Measurements from ENCODE around the gene HSPA4. TPM values are rescaled to one million over a fixed set of nuclear protein-coding genes. Genes with fewer than 3 reads are reported as not detected.

The HSPA4 gene
- total and polyA plus RNA-seq, 5 donors = 52.1 to 88.8 (median 82.4) TPM

GRCh38 chr5:133051061-133051541 lies 712 bp upstream of the HSPA4 start:
- DNase-seq (no peak), ATAC-seq (peak in 1 of 2 donors; percentile 0)
- peaks cover 7% of the 10 kb centered on the region for H3K4me1 ChIP-seq (ENCODE audit: control insufficient read depth, insufficient read depth, low read length)
- H3K27ac ChIP-seq (ENCODE audit: low read length) = peak overlapping the region; percentile 100
- 2% methylated on average over 15 of the region's 15 CpGs for WGBS
- peak overlapping the region; percentile 84 for H3K4me3 ChIP-seq (ENCODE audit: low read length)
- no peaks in the 10 kb centered on the region for H3K9me3 ChIP-seq (ENCODE audit: control insufficient read depth, low read length)
- intact Hi-C loops (cut with DNase I) = no loop called here
- H3K27me3 ChIP-seq (ENCODE audit: control insufficient read depth, insufficient read depth) = no peaks in the 10 kb centered on the region

- Histone ChIP-seq H3K4me3 (ENCODE audit: low read length) (peak overlapping the region; percentile 84), H3K4me1 (ENCODE audit: control insufficient read depth, insufficient read depth, low read length) (peaks cover 7% of the 10 kb centered on the region), H3K27me3 (ENCODE audit: control insufficient read depth, insufficient read depth) (no peaks in the 10 kb centered on the region), H3K27ac (ENCODE audit: low read length) (peak overlapping the region; percentile 100), H3K9me3 (ENCODE audit: control insufficient read depth, low read length) (no peaks in the 10 kb centered on the region)
- DNase-seq (peak; percentile 74 to 86 (median 82)), ATAC-seq (peak; percentile 62 to 76)
- 1% methylated on average over 59 of the region's 59 CpGs for WGBS
- intact Hi-C loops (cut with DNase I) = no loop called here
Measured at GRCh38 chr5:133052317-133053175, 733 bp downstream of the HSPA4 start.

- no peaks in the 10 kb centered on the region for H3K9me3 ChIP-seq (ENCODE audit: control insufficient read depth, low read length)
- DNase-seq (no peak), ATAC-seq (no peak)
- no peak overlapping the region for H3K27ac ChIP-seq (ENCODE audit: low read length)
- WGBS = 94% methylated on average over 15 of the region's 15 CpGs
- H3K27me3 ChIP-seq (ENCODE audit: control insufficient read depth, insufficient read depth) = no peaks in the 10 kb centered on the region
- intact Hi-C loops (cut with DNase I) = no loop called here
- peak overlapping the region; percentile 84 for H3K4me3 ChIP-seq (ENCODE audit: low read length)
- H3K4me1 ChIP-seq (ENCODE audit: control insufficient read depth, insufficient read depth, low read length) = peaks cover 7% of the 10 kb centered on the region
Measured at GRCh38 chr5:133053448-133053847, 1.6 kb downstream of the HSPA4 start.

DNA sequence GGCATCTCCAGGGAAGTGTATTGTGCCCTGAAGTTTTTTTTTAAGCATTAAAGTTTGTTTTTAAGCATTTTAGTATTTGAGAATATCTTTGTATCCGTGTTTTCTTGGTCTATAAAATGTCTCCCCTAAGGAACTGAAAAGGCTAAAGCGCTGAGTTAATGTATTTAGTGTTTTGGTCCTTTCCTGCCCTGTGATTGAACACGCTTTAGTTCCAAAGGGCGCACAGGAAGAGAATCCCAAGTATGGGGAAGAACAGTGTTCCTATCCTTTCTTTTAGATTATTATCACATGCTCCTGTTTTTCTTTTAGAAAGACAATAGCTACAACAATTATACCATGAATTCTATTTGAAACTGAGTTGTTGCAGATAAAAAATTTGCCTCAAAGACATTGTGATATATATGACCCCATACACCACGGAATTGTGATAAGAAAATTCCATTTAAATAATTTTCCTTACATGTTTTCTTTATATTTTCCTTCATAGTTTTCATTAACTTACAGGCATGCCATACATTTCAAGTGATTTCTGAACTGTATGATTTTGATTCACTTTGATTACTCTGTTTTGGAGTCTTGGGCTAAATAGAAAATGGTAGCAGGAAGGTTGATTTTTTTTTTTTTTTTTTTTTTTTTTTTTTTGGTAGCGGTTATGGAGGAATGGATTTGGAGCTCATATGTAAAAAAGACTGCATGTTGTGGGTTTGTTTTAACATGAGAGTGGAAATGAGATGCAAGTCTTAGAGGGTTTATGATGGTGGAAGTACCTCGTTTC lies 3.1 kb downstream of the HSPA4 start:
- Histone ChIP-seq H3K27me3 (ENCODE audit: control insufficient read depth, insufficient read depth) (no peaks in the 10 kb centered on the region), H3K4me1 (ENCODE audit: control insufficient read depth, insufficient read depth, low read length) (peaks cover 7% of the 10 kb centered on the region), H3K9me3 (ENCODE audit: control insufficient read depth, low read length) (no peaks in the 10 kb centered on the region), H3K4me3 (ENCODE audit: low read length) (no peak overlapping the region), H3K27ac (ENCODE audit: low read length) (no peak overlapping the region)
- DNase-seq = no peak
- 92% methylated on average over 7 of the region's 7 CpGs for WGBS
- ATAC-seq = no peak
- intact Hi-C loops (cut with DNase I) = no loop called here

DNA sequence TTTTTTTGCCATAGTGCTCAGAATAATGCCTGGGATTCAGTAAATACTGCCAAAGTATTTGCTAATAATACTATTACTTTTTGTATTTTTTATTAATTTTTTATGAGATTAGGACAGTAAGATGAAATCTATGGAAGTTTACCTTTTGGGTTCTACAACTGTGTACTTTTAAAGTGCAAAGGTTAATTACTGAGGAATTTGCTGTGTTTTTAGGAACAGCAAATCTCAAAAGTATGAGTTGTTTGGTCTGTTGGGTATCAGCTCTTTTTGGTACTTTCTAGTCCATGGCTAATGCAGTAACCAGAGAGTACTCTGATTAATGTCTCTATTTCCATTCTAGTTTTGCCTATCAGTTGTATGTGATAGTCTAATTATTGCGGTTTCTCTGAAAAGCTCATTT lies 5.1 kb downstream of the HSPA4 start:
- WGBS = 88% methylated on average over 1 of the region's 1 CpG

DNA sequence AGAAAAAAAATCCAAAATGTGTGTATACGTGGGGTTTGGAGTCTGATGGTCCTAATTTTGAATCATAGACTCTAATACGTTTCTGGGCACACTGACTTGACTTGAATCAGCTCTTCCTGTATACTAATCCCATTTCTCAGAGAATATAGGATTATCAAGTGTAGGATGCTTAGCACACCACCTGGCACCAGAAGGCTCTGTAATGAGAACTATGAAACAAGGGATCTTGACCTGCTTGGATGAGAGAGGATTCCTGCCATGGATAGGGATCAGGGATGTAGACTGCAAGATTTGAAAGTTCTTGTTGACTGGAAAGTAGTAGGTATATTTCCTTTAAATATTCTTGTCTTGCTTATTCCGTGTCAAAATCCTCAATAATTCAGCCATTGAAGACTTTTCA lies 7.8 kb downstream of the HSPA4 start:
- intact Hi-C loops (cut with DNase I) = no loop called here

More for the DNA sequence above, 5.1 kb downstream of the HSPA4 start:
- DNase-seq (no peak), ATAC-seq (no peak)
- Histone ChIP-seq H3K27me3 (ENCODE audit: control insufficient read depth, insufficient read depth) (no peaks in the 10 kb centered on the region), H3K4me1 (ENCODE audit: control insufficient read depth, insufficient read depth, low read length) (peaks cover 2% of the 10 kb centered on the region), H3K4me3 (ENCODE audit: low read length) (no peak overlapping the region), H3K9me3 (ENCODE audit: control insufficient read depth, low read length) (no peaks in the 10 kb centered on the region), H3K27ac (ENCODE audit: low read length) (no peak overlapping the region)
- intact Hi-C loops (cut with DNase I) = no loop called here

DNA sequence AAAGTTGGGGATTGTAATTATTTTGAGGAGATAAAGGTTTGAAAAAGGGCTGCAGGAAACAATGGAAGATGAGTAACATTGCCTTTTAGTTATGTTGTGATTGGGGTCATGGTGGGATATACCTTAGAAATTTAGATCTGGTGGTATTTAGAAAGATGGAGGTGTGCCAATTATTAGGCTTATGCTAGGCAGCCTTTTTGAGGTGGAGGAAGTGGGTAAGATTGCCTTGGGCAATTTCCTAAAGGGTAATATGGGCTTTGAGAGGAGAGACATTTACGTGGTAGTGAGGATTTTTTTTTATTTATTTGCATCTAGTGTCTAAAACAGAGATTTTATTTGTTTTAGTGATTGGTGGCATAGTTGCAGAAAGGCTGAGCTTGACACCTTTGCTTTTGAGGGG lies 10.5 kb downstream of the HSPA4 start:
- no peak for ATAC-seq
- intact Hi-C loops (cut with DNase I) = no loop called here
- Histone ChIP-seq H3K4me3 (ENCODE audit: low read length) (no peak overlapping the region), H3K4me1 (ENCODE audit: control insufficient read depth, insufficient read depth, low read length) (peaks cover 4% of the 10 kb centered on the region), H3K27me3 (ENCODE audit: control insufficient read depth, insufficient read depth) (no peaks in the 10 kb centered on the region), H3K9me3 (ENCODE audit: control insufficient read depth, low read length) (no peaks in the 10 kb centered on the region), H3K27ac (ENCODE audit: low read length) (no peak overlapping the region)
- no peak for DNase-seq
- 73% methylated on average over 1 of the region's 1 CpG for WGBS

More for the DNA sequence above, 7.8 kb downstream of the HSPA4 start:
- ATAC-seq = no peak
- no peaks in the 10 kb centered on the region for H3K27me3 ChIP-seq (ENCODE audit: control insufficient read depth, insufficient read depth)
- DNase-seq = no peak
- WGBS = 76% methylated on average over 3 of the region's 3 CpGs
- no peak overlapping the region for H3K27ac ChIP-seq (ENCODE audit: low read length)
- H3K4me3 ChIP-seq (ENCODE audit: low read length) = no peak overlapping the region
- no peaks in the 10 kb centered on the region for H3K9me3 ChIP-seq (ENCODE audit: control insufficient read depth, low read length)
- peaks cover 4% of the 10 kb centered on the region for H3K4me1 ChIP-seq (ENCODE audit: control insufficient read depth, insufficient read depth, low read length)

DNA sequence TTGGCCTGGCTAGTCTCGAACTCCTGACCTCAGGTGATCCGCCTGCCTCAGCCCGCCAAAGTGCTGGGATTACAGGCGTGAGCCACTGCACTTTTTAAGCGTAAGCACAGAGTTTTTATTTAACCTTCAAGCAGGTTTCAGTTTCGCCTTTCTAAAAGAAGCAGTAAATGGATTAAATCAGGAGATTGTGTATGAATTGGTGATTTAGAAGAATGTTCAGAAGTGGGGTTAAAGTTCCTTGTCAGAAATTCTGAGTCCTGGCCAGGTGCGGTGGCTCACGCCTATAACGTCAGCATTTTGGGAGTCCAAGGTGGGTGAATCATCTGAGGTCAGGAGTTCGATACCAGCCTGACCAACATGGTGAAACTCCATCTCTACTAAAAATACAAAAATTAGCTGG lies 12.2 kb downstream of the HSPA4 start:
- Histone ChIP-seq H3K4me1 (ENCODE audit: control insufficient read depth, insufficient read depth, low read length) (peaks cover 4% of the 10 kb centered on the region), H3K9me3 (ENCODE audit: control insufficient read depth, low read length) (no peaks in the 10 kb centered on the region), H3K27ac (ENCODE audit: low read length) (no peak overlapping the region), H3K27me3 (ENCODE audit: control insufficient read depth, insufficient read depth) (no peaks in the 10 kb centered on the region), H3K4me3 (ENCODE audit: low read length) (no peak overlapping the region)
- ATAC-seq = no peak
- DNase-seq = no peak
- intact Hi-C loops (cut with DNase I) = no loop called here
- WGBS = 86% methylated on average over 10 of the region's 10 CpGs

GRCh38 chr5:133065471-133065870 lies 13.7 kb downstream of the HSPA4 start:
- no peak overlapping the region for H3K27ac ChIP-seq (ENCODE audit: low read length)
- H3K9me3 ChIP-seq (ENCODE audit: control insufficient read depth, low read length) = no peaks in the 10 kb centered on the region
- no peak overlapping the region for H3K4me3 ChIP-seq (ENCODE audit: low read length)
- intact Hi-C loops (cut with DNase I) = no loop called here
- DNase-seq (no peak), ATAC-seq (no peak)
- 83% methylated on average over 1 of the region's 1 CpG for WGBS
- H3K27me3 ChIP-seq (ENCODE audit: control insufficient read depth, insufficient read depth) = no peaks in the 10 kb centered on the region
- H3K4me1 ChIP-seq (ENCODE audit: control insufficient read depth, insufficient read depth, low read length) = peaks cover 4% of the 10 kb centered on the region

DNA sequence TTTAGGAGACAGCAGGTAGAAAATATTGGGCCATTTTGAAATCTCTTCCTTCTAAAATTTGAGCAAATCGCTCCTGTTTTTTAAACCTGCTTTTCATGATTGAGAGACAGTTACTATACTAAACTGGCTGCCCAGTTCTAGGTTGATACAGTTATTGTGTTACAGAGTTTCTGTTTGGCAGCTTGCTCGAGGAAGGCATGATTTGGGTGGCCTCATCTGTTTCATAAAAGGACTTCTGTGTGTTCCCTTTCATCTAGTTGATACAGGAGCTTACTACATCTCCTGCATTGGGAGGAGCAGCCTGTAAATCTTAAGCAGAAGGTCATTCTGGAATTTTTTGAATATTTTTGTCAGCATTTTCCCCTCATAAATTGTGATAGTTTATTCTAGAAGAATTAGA lies 14.2 kb downstream of the HSPA4 start:
- H3K27me3 ChIP-seq (ENCODE audit: control insufficient read depth, insufficient read depth) = no peaks in the 10 kb centered on the region
- intact Hi-C loops (cut with DNase I) = no loop called here
- H3K9me3 ChIP-seq (ENCODE audit: control insufficient read depth, low read length) = no peaks in the 10 kb centered on the region
- no peak overlapping the region for H3K4me3 ChIP-seq (ENCODE audit: low read length)
- WGBS = 89% methylated on average over 2 of the region's 2 CpGs
- no peak overlapping the region for H3K27ac ChIP-seq (ENCODE audit: low read length)
- peaks cover 4% of the 10 kb centered on the region for H3K4me1 ChIP-seq (ENCODE audit: control insufficient read depth, insufficient read depth, low read length)
- no peak for ATAC-seq
- no peak for DNase-seq

DNA sequence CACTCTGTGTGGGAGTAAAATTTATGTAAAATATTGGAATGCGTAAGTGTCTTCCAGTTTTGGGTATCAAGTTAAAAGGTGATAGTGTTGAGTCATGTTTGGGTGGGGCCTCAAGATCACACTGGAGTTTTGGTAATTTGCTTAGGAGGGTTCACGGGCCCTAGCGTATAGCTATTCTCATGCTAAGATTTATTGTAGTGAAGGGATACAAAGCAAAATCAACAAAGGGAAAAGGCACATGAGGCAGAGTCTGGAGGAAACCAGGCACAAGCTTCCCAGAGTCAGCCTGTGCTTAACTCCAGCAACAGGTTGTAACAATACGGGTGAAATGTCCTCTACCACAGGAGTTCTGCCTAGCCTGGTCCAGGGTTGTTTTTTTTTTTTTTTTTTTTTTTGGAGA lies 20.2 kb downstream of the HSPA4 start:
- DNase-seq (no peak), ATAC-seq (no peak)
- WGBS = 92% methylated on average over 4 of the region's 4 CpGs
- Histone ChIP-seq H3K9me3 (ENCODE audit: control insufficient read depth, low read length) (no peaks in the 10 kb centered on the region), H3K4me3 (ENCODE audit: low read length) (no peak overlapping the region), H3K27ac (ENCODE audit: low read length) (no peak overlapping the region), H3K27me3 (ENCODE audit: control insufficient read depth, insufficient read depth) (no peaks in the 10 kb centered on the region), H3K4me1 (ENCODE audit: control insufficient read depth, insufficient read depth, low read length) (no peaks in the 10 kb centered on the region)
- intact Hi-C loops (cut with DNase I) = no loop called here

Measured in right cardiac atrium (tissue), 5 donors.